Measurements from ENCODE around the gene TBC1D30.

Gene TBC1D30

GRCh38 chr12:64911081-64911480, 86.6 kb downstream of the TBC1D30 start:
- no peak for DNase-seq (ENCODE audit: low read depth, low spot score)

GRCh38 chr12:64911912-64912311, 87.5 kb downstream of the TBC1D30 start:
- DNase-seq (ENCODE audit: low read depth, low spot score): no peak

GRCh38 chr12:64912516-64913255, 88.2 kb downstream of the TBC1D30 start:
- DNase-seq (ENCODE audit: low read depth, low spot score): no peak

GRCh38 chr12:64915242-64915641, 90.8 kb downstream of the TBC1D30 start:
- DNase-seq (ENCODE audit: low read depth, low spot score): no peak

- no peak for DNase-seq (ENCODE audit: low read depth, low spot score)
Measured at GRCh38 chr12:64916411-64917261, 92.2 kb downstream of the TBC1D30 start.

GRCh38 chr12:64918344-64918743, 93.9 kb downstream of the TBC1D30 start:
- DNase-seq (ENCODE audit: low read depth, low spot score): no peak

- no peak for DNase-seq (ENCODE audit: low read depth, low spot score)
Measured at GRCh38 chr12:64918801-64919200, 94.4 kb downstream of the TBC1D30 start.

GRCh38 chr12:64922853-64923252, 98.4 kb downstream of the TBC1D30 start:
- no peak for DNase-seq (ENCODE audit: low read depth, low spot score)

GRCh38 chr12:64923536-64923935, 99.1 kb downstream of the TBC1D30 start:
- DNase-seq (ENCODE audit: low read depth, low spot score): no peak
